Fibroblast of mammary gland (primary cell): ENCODE measurements around the gene COL27A1.

Source experiments
- DNase-seq: peaks from one replicate; pipeline ENCODE4 v3.0.0-alpha.2; 2010; ENCODE audit warnings: low read depth
- H3K4me3 ChIP-seq: 2 replicates; pipeline ENCODE4 v1.5.1; 2011; ENCODE audit warnings: low read depth, mild to moderate bottlenecking, low read length, moderate library complexity; ENCODE audit not compliant: control insufficient read depth
- CTCF ChIP-seq: conservative IDR thresholded peaks from 2 replicates; pipeline ENCODE4 v1.5.1; 2011; ENCODE audit warnings: low read depth, low read length, inconsistent platforms; ENCODE audit not compliant: control insufficient read depth, insufficient read depth

COL27A1 gene

GRCh38 chr9:114203410-114204140, 48.2 kb downstream of the COL27A1 start:
- H3K4me3 ChIP-seq: no peak overlapping the region
- TF ChIP-seq CTCF: no peak
- peak; percentile 25 for DNase-seq

- no peak for DNase-seq
- no peak overlapping the region for H3K4me3 ChIP-seq
- no peak for TF ChIP-seq CTCF
Measured at GRCh38 chr9:114204265-114204664, 48.9 kb downstream of the COL27A1 start.

DNA sequence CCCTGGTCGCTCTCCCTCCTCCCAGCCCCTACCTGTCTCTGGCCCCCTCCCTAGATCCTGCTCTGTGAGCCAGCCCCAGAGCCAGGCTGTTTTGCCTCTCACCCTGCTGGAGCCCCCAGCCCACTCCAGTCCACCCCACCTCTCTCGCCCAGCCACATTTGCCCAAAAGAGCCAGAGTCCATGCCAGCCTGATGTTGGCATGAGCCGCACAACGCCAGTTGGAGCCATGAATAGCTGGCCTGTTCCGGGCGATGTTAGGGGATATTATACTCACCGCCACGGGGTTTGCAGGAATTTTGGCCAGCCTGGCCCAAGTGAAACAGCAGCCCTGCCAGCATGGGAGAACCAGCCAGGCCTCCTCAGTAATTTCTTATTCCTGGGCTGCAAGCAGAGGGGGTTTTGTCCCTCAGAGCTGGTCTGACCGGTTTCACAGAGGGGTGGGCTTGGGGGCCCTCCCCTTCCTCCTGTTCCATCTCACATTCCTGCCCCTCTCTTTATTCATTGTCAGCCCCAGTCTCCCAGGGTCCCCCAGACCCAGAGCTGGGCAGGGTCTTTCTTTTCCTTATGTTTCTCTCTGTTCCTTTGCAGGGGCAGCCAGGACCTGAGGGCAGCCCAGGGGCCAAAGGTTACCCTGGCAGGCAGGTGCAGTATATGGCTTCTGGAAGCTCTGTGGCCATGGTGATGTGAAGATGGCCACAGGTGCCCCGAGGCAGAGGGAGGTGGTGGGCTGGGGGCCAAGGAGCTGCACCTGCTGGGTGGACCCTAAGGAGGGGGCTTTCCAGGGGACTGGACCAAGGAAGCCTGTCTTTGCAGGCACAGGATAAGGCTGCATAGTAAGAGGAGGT, 50.1 kb downstream of the COL27A1 start:
- DNase-seq: no peak
- TF ChIP-seq CTCF: no peak
- H3K4me3 ChIP-seq: no peak overlapping the region

DNA sequence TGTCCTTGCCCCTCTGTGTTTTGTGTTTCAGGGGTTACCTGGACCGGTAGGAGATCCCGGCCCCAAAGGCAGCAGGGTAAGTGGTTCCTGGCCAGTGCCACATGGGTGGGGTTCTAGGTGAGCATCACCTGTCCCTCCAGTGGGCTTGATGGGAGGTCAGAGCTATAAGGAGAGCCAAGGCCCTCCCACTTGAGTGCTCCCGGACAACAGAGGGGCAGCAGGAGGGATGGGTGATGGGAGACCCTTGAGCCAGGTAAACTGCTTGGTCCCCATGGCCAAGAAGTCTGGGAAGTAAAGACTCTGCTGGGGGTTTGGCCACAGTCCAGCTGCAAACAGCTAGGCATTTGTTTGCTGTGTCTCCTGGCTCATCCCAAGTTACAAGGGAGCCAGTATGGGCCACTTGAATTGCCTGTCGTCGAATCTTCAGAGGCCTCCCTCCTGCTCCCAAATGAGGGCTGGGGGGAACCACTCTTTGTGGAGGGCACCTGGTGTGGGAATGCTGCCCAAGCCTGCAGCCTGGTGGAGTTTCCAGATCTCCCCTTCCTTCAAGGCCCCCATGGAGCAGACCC, 51.0 kb downstream of the COL27A1 start:
- DNase-seq: no peak
- no peak for TF ChIP-seq CTCF
- H3K4me3 ChIP-seq: no peak overlapping the region

DNA sequence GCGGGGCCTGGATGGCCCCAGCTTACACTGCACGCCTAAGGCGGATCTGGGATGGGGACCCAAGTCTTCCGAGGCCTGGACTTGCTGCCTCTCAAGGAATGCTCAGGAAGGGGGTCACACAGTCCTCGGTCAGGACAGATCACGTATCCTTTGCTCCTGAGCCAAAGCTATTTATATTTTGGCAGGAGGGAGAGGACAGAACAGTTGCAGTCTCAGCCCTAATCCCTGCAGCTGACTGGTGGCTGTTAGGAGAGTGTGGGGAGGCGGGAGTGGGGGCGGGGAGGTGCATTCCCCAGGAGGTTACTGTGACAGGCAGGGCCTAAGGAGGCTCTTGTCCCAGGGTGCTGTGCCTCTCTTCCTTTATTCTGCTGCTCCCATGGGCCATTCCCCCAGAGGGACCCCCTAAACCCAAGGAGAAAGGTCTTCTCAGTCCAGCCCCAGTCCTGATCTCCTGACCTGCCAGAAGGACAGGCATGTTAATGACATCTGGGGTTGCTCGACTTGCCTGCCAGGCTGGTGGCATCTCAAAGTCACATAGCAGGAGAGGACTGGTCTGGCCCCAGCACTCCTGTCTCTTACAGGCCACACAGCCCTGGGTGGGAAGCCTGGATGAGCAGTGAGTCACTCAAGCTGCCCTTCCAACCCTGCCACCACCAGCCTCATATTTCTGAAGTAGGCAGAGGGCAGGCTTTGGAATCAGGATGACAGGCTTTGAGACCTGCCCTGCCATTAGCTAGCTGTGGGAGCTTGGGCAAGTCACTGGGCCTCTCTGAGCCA, 51.9 kb downstream of the COL27A1 start:
- no peak for TF ChIP-seq CTCF
- no peak overlapping the region for H3K4me3 ChIP-seq
- peak; percentile 30 for DNase-seq

GRCh38 chr9:114207845-114208244, 52.5 kb downstream of the COL27A1 start:
- no peak for TF ChIP-seq CTCF
- H3K4me3 ChIP-seq: no peak overlapping the region
- DNase-seq: no peak
